ENCODE data around the gene EIF1.

DNA sequence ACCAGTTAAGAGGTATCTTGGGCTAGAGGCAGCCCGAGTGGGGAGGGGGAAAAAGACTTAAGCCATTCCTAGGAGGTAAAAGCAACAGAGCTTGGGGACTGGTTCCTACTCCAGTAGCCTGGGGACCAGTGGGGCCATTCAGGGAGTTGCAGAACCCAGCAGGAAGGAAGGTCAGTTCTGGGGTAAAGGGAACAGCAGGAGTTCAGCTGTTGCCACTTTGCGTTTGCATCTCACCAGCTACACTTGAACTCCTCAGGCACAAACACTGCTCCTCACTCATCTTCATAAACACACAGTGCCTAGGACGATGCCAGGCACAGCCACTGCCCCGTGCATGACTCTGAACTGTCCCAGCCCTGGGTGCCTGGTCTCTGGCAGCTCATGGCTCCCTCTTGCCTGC is 41.8 kb downstream of the EIF1 start:
- TF ChIP-seq EZH2 (IDR thresholded peaks at IDR 0.05; ENCODE audit: low read depth, unreplicated experiment) (no peak), EZH2phosphoT487 (IDR thresholded peaks at IDR 0.05; ENCODE audit: unreplicated experiment) (no peak), CREB1 (CRISPR knock-in tag; IDR thresholded peaks at IDR 0.05; ENCODE audit: low read depth) (no peak), POLR2AphosphoS5 (IDR thresholded peaks at IDR 0.05; ENCODE audit: low read depth) (no peak), JUNB (IDR thresholded peaks at IDR 0.05; ENCODE audit: unreplicated experiment) (no peak), STAT1 (IDR thresholded peaks at IDR 0.05; ENCODE audit: unreplicated experiment) (no peak), ZNF331 (CRISPR knock-in tag; IDR thresholded peaks at IDR 0.05; ENCODE audit: low read depth) (no peak), ZNF114 (CRISPR knock-in tag; IDR thresholded peaks at IDR 0.05) (no peak), NANOG (IDR thresholded peaks at IDR 0.05; ENCODE audit: borderline replicate concordance) (no peak)
- TF ChIP-seq, protein P1, sequence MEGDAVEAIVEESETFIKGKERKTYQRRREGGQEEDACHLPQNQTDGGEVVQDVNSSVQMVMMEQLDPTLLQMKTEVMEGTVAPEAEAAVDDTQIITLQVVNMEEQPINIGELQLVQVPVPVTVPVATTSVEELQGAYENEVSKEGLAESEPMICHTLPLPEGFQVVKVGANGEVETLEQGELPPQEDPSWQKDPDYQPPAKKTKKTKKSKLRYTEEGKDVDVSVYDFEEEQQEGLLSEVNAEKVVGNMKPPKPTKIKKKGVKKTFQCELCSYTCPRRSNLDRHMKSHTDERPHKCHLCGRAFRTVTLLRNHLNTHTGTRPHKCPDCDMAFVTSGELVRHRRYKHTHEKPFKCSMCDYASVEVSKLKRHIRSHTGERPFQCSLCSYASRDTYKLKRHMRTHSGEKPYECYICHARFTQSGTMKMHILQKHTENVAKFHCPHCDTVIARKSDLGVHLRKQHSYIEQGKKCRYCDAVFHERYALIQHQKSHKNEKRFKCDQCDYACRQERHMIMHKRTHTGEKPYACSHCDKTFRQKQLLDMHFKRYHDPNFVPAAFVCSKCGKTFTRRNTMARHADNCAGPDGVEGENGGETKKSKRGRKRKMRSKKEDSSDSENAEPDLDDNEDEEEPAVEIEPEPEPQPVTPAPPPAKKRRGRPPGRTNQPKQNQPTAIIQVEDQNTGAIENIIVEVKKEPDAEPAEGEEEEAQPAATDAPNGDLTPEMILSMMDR (conservative IDR thresholded peaks at IDR 0.05; ENCODE audit: low read depth in 2 of 2): no peak
- TF ChIP-seq, protein P2, sequence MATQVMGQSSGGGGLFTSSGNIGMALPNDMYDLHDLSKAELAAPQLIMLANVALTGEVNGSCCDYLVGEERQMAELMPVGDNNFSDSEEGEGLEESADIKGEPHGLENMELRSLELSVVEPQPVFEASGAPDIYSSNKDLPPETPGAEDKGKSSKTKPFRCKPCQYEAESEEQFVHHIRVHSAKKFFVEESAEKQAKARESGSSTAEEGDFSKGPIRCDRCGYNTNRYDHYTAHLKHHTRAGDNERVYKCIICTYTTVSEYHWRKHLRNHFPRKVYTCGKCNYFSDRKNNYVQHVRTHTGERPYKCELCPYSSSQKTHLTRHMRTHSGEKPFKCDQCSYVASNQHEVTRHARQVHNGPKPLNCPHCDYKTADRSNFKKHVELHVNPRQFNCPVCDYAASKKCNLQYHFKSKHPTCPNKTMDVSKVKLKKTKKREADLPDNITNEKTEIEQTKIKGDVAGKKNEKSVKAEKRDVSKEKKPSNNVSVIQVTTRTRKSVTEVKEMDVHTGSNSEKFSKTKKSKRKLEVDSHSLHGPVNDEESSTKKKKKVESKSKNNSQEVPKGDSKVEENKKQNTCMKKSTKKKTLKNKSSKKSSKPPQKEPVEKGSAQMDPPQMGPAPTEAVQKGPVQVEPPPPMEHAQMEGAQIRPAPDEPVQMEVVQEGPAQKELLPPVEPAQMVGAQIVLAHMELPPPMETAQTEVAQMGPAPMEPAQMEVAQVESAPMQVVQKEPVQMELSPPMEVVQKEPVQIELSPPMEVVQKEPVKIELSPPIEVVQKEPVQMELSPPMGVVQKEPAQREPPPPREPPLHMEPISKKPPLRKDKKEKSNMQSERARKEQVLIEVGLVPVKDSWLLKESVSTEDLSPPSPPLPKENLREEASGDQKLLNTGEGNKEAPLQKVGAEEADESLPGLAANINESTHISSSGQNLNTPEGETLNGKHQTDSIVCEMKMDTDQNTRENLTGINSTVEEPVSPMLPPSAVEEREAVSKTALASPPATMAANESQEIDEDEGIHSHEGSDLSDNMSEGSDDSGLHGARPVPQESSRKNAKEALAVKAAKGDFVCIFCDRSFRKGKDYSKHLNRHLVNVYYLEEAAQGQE (IDR thresholded peaks at IDR 0.05; ENCODE audit: unreplicated experiment): no peak
- TF ChIP-seq, protein P3, sequence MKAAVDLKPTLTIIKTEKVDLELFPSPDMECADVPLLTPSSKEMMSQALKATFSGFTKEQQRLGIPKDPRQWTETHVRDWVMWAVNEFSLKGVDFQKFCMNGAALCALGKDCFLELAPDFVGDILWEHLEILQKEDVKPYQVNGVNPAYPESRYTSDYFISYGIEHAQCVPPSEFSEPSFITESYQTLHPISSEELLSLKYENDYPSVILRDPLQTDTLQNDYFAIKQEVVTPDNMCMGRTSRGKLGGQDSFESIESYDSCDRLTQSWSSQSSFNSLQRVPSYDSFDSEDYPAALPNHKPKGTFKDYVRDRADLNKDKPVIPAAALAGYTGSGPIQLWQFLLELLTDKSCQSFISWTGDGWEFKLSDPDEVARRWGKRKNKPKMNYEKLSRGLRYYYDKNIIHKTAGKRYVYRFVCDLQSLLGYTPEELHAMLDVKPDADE (IDR thresholded peaks at IDR 0.05): no peak
- TF ChIP-seq, protein P4, sequence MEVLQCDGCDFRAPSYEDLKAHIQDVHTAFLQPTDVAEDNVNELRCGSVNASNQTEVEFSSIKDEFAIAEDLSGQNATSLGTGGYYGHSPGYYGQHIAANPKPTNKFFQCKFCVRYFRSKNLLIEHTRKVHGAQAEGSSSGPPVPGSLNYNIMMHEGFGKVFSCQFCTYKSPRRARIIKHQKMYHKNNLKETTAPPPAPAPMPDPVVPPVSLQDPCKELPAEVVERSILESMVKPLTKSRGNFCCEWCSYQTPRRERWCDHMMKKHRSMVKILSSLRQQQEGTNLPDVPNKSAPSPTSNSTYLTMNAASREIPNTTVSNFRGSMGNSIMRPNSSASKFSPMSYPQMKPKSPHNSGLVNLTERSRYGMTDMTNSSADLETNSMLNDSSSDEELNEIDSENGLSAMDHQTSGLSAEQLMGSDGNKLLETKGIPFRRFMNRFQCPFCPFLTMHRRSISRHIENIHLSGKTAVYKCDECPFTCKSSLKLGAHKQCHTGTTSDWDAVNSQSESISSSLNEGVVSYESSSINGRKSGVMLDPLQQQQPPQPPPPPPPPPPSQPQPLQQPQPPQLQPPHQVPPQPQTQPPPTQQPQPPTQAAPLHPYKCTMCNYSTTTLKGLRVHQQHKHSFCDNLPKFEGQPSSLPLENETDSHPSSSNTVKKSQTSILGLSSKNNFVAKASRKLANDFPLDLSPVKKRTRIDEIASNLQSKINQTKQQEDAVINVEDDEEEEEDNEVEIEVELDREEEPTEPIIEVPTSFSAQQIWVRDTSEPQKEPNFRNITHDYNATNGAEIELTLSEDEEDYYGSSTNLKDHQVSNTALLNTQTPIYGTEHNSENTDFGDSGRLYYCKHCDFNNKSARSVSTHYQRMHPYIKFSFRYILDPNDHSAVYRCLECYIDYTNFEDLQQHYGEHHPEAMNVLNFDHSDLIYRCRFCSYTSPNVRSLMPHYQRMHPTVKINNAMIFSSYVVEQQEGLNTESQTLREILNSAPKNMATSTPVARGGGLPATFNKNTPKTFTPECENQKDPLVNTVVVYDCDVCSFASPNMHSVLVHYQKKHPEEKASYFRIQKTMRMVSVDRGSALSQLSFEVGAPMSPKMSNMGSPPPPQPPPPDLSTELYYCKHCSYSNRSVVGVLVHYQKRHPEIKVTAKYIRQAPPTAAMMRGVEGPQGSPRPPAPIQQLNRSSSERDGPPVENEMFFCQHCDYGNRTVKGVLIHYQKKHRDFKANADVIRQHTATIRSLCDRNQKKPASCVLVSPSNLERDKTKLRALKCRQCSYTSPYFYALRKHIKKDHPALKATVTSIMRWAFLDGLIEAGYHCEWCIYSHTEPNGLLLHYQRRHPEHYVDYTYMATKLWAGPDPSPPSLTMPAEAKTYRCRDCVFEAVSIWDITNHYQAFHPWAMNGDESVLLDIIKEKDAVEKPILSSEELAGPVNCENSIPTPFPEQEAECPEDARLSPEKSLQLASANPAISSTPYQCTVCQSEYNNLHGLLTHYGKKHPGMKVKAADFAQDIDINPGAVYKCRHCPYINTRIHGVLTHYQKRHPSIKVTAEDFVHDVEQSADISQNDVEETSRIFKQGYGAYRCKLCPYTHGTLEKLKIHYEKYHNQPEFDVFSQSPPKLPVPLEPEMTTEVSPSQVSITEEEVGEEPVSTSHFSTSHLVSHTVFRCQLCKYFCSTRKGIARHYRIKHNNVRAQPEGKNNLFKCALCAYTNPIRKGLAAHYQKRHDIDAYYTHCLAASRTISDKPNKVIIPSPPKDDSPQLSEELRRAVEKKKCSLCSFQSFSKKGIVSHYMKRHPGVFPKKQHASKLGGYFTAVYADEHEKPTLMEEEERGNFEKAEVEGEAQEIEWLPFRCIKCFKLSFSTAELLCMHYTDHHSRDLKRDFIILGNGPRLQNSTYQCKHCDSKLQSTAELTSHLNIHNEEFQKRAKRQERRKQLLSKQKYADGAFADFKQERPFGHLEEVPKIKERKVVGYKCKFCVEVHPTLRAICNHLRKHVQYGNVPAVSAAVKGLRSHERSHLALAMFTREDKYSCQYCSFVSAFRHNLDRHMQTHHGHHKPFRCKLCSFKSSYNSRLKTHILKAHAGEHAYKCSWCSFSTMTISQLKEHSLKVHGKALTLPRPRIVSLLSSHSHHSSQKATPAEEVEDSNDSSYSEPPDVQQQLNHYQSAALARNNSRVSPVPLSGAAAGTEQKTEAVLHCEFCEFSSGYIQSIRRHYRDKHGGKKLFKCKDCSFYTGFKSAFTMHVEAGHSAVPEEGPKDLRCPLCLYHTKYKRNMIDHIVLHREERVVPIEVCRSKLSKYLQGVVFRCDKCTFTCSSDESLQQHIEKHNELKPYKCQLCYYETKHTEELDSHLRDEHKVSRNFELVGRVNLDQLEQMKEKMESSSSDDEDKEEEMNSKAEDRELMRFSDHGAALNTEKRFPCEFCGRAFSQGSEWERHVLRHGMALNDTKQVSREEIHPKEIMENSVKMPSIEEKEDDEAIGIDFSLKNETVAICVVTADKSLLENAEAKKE (CRISPR knock-in tag; IDR thresholded peaks at IDR 0.05): no peak

Measured in GM23338 (cell line).